Keratinocyte (primary cell): Measurements from ENCODE around the gene TRPV5.

ENCODE experiments used
- CTCF ChIP-seq, 3 experiments: IDR thresholded peaks in 1 of 3; conservative IDR thresholded peaks in 1 of 3; optimal IDR thresholded peaks in 1 of 3; 2 replicates in 2 of 3; 3 replicates in 1 of 3; pipeline versions ENCODE3 to v1.5.1; 2011; ENCODE audit warnings: low read length in 3 of 3, mild to moderate bottlenecking in 3 of 3, moderate library complexity in 2 of 3, control low read depth in 1 of 3, inconsistent platforms in 1 of 3; ENCODE audit not compliant: insufficient read depth in 2 of 3; ENCODE audit errors: extremely low read depth in 1 of 3
- EZH2 ChIP-seq: IDR thresholded peaks from one replicate; pipeline ENCODE4 v1.6.1; 2012; ENCODE audit warnings: inconsistent platforms, mild to moderate bottlenecking, low read length, moderate library complexity

GRCh38 chr7:142945001-142945400 lies 11.5 kb upstream of the TRPV5 start:
- TF ChIP-seq CTCF (optimal IDR thresholded peaks at IDR 0.05 in 1 of 3, IDR thresholded peaks at IDR 0.05 in 1 of 3, conservative IDR thresholded peaks at IDR 0.05 in 1 of 3; ENCODE audit: extremely low read depth in 1 of 3, insufficient read depth in 2 of 3, low read length in 3 of 3) (no peak), EZH2 (no peak)
